Right forelimb (tissue), 1 donor: ENCODE data around the gene PPL.

ENCODE experiments used
- DNase-seq: peaks from one replicate; pipeline ENCODE4 v3.0.0-alpha.2; 2018

Gene PPL

DNA sequence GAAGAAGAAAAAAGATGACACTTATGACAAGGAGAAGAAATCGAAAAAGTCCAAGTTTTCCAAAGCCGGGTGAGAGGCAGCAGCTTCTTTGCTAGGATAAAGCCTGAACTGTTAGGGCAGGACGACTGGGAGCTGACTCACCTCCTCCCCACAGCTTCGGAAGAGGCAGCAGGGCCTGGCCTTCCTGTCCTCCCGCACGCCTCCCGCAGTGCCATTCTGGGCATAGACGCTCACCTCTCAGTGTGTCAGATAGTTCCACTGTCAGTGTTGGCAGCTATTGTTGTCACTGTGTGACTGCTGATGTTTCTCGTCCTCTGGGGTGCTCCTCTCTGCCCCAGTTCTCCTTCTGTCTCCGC, 77.1 kb downstream of the PPL start:
- no peak for DNase-seq

DNA sequence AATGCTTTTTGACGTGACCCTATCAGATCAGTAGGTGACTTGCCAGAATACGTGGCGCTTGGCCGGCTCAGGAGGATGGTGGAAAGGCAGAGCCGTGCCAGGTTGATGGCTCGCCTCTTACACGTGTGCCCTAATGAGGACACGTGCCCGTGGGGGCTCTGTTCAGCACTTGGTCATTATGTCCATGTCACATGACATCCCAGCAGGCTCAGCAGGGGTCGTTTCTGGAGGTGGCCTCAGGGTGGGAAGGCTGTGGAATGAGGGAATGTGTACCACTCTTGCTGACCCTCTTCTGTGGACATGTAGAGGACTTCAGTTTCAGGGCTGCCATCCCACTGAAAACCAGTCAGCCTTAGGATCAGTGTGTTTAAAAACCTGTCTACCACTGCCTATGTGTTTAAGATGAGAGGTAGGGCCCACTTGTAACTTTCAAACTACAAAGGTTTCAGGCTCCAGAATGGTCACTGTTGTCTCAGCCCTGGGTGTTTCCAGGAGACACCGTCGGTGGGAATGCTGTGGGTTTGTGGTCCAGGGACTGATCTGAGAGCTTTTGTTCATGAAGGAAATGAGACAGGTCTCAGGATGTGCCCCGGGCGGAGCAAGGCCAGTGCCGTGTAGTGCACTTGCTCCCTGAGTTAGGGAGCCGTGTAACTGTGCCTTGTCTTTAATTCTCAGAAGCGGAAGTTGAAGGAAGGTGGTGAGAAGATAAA, 77.6 kb downstream of the PPL start:
- no peak for DNase-seq

DNA sequence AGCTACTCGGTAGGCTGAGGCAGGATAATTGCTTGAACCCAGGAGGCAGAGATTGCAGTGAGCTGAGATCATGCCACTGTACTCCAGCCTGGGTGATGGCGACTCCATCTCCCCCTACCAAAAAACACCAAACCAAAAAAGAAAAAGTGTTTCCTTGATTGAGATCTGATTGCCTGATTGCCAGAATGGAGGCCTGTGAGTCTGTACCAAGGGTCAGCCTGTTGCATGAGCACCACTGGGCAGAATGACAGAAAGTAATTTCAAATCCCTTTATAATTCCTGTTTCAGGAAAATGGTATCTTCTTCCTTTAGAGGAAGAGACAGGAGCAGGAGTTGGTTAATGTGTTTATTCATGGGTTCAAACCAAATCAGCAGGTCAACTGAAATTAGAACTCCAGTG, 81.1 kb downstream of the PPL start:
- no peak for DNase-seq

DNA sequence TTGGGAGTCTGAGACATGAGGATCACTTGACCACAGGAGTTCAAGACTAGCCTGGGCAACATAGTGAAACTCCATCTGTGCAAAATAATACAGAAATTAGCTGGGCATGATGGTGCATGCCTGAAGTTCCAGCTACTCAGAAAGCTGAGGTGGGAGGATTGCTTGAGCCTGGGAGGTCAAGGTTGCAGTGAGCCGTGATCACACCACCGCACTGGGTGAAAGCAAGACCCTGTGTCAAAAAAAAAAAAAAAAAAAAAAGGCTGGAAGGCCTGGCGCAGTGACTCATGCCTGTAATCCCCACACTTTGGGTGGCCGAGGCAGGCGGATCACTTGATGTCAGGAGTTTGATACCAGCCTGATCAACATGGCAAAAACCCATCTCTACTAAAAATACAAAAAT, 81.6 kb downstream of the PPL start:
- no peak for DNase-seq

DNA sequence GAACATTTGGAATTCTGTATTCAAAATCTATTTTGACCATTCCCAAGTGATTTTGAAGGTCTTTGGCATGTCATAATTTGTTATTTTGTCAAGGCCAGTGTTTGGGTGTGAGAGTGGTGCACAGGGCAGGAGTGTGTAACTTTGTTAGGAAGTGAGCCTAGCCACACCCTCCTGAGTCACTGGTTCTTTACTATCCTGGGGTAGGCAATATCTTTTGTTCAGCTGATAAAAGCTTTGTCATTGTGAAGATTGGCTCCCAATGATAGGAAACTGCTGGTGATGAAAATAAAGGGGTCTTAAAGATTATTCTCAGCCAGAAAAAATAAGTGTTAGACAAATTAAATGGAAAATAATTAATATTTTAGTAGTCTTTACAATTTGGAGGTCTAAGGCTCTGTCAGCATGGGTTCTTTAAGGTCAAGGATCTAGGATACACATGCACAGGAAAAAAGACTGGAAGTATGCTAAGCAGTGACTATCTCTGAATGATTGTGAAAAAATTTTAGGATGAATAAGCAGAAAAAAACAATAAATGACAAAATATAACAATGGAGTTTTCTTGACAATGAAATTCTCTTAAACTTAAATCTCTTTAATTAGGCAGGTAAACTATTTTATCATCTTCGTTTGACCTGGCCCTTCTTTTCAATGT, 84.6 kb downstream of the PPL start:
- no peak for DNase-seq

DNA sequence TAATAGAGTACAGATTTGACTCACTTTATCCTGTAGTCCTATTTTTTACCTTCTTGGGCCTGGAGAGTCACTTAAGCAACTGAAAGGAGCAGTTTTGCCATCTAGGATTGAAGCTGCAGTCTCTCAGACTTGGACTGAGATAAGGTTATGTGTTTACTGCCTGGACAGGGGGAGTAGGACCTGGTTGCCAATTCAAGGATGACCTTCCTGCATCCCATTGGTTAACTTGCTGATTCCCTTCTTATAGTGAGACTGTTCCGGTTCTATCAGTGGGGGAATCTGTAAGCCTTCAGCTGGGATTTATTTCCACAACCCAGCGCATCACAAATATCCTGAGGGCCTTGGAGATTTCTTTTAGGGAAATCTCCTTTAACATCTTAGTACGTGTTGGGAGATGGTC, 86.7 kb downstream of the PPL start:
- no peak for DNase-seq

DNA sequence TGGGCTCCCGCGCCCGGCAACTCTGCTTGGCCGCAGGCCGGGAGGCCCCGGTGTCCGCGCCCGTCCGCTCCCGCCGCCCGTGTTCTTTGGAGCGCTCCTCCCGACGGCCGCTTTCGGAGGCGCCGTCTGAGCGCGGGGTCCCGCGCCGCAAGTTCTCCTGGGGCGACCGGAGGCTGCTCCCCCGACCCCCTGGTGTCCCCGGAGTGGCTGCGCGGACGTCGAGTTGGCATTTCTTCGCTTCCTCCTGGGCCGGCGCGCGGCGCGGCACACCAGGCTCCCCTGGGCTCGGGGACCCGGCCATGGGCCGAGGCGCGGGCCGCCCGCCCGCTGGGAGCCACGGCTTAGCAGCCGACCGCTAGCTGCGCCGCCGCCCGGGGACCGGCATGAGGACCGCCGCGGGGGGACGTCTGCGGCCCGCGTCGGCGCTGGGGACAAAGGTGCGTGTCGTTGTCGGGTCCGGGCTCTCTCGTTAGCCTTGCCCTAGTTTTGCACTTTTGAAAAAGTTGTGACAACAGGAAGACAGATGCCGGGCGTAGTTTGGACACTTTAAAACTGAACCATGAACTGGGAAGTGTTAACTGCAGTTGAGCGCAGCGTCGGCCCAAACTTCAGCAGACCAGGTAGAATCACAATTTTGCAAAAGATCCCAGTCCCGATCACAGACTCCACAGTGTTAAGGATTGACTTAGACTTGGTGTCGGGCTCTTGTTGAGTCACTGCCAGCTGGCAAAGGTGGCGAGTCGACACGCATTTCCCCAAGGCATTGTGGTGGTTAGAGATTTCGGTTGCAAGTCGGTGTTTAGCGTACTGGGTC, 89.0 kb downstream of the PPL start:
- peak; percentile 54 for DNase-seq

DNA sequence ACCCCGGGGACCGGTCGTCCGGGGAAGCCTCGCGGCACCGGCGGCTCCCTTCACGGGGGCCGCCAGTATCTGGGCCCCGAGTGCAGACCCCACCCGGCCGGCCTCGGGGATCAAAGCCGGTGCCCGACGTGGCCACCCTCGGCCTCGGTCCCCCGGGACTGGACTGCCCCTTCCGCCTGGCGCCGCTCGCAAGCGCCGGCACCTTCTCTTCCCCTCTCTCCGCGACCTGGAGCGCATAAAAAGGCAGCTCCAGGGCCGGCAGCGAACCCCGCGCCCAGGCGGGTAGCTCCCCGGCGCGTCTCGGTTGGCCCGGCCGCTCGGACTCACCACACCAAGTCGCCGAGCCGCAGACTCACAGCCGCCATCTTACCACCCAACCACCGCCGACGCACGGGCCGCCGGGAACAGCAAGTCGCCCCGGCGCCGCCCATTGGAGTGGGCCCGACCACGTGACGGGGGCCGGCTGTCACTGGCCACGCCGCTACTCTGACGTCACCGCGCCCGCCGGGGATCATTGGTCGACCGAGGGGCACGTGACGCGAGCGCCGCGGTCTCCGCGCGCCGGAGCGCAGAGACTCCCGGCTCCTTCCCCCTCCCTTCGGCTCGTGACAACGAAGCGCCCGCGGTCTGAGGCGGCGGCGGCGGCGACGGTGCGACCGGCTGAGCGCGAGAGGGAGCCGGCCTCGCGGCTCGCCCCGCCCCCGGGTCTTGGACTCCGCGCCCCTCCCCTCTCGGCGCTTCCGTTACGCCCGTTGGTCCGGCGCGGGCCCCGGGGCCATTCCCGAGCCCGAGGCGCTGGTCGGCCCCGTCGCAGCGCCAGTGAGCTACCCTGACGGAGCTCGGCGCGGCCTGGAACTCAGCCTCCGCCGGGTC, 89.8 kb downstream of the PPL start, which contains the start of the genes GLYR1 and UBN1:
TSS of gene GLYR1 (minus strand) at position 388 of the 873 bp plus-strand sequence. CDS start at position 365, 23 bp downstream.
TSS of gene UBN1 (plus strand) at position 581 of the 873 bp plus-strand sequence. CDS start 5,437 bp downstream, outside the sequence.
- peak; percentile 100 for DNase-seq

DNA sequence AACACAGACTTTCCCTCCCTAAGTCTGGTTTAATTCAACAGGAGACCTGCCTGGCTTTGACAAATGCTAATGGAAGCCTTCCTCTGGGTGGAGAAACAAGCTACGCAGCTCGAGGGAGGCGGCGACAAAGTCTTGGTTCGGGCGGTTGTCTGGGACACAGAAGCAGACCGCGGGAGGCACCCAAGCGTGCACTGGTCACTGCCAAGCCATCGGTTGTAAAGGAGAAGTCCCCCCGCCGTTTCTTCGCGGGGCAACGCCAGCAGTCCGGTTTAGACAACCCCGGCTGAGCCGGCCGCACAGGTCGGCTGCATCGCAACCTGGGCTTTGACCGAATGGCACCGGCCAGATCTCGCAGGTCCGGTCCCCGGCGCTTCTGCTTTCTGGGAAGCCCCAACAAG, 90.4 kb downstream of the PPL start:
- peak; percentile 60 for DNase-seq

DNA sequence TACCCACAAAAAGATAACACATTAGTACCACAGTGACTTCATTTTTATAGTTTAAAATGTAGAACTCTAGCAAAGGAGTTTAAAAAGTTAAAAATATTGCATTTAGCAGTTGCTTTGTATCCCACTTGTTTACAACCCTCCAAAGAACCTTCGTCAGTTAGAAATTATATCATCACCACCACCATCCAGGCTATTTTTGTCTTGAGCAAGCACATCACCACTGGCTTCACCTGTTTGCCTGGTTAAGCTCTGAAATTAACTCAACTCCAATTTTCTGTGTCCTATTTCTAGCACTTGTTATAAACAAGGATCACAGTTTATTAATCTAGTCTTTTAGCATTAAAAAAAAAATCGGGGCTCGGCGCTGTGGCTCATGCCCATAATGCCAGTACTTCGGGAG, 96.0 kb downstream of the PPL start:
- DNase-seq, result no peak

DNA sequence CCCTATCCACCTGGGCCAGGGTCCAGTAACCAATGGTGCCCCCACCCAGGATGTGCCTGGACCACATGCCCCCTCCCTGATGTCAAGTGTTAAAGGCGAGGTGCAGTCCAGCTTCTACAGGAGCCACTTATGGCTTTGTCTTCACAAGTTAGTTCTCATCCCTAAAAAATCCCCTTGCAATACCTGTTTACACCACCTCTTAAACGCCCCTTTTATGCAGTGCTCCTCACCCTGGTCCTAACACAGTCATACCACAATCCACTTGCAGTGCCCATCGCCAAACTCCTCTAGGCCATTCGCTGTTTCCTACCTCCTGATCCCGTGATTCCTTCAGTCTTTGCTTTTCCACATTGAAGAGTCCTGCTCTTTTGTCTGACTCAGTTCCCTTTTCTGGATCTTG, 97.0 kb downstream of the PPL start:
- DNase-seq, result no peak

DNA sequence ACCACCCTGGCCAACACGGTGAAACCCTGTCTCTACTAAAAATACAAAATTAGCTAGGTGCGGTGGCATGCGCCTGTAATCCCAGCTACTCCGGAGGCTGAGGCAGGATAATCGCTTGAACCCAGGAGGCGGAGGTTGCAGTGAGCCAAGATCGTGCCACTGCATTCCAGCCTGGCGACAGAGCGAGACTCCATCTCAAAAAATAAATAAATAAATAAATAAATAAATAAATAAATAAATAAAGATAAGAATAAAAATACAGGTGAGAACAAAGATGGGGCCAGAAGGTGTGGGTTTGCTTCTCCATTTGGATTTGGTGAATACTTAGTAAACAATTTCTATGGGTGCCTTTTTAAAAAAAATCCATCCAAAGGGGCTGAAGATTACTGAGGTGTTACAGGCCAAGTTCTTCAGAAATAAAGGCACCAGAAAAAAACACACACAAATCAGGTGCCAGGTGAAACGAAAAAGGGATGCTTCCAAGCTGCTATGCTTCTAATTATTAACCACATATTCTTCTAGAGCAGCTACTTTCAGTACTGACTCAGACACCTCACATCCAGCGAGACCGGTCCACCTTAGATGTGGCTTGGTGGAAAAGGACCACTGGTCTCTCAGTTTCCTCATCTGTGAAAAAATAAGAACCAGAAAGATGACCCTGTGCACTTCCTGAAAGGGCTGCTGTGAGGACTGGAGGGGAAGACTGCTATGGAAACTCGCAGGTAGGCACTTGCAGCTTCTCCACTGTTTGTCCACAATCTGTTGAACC, 99.0 kb downstream of the PPL start:
- no peak for DNase-seq

DNA sequence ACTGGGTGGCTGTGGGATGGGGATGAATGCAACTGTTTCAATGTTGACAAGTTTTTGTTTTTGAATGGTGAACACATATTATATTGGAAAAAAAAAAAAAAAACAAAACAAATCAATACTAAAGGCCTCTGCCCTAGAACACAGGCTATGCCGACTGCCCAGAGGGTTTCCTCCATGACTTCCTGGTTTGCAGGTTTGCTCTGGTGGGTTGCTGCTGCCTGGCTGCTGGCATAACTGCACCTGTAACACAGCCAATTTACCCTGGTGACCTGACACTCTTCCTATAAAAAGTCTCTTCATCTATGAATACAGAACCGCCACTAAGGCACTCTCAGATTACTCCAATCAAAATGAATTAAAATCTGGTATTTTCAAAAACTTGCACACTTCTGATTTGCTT, 100.2 kb downstream of the PPL start:
- no peak for DNase-seq

DNA sequence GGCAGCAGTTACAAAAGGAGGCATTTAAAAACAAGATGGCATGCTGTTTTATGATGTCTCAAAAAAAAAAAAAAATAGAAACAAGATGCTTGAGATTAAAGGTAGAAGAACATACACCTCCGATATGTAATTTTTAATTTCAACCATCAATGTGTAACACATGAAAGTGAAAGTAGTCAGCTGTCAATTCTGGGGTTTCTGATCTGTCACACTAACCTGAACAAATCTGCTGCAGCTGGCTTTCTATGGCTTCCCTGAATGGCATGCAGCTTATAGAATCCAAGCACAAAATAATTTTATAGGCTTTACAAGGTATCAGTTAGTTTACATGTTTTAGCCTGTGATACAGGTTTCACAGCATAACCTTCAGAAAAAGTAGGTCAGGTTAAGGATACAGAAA, 103.4 kb downstream of the PPL start:
- DNase-seq, result no peak

DNA sequence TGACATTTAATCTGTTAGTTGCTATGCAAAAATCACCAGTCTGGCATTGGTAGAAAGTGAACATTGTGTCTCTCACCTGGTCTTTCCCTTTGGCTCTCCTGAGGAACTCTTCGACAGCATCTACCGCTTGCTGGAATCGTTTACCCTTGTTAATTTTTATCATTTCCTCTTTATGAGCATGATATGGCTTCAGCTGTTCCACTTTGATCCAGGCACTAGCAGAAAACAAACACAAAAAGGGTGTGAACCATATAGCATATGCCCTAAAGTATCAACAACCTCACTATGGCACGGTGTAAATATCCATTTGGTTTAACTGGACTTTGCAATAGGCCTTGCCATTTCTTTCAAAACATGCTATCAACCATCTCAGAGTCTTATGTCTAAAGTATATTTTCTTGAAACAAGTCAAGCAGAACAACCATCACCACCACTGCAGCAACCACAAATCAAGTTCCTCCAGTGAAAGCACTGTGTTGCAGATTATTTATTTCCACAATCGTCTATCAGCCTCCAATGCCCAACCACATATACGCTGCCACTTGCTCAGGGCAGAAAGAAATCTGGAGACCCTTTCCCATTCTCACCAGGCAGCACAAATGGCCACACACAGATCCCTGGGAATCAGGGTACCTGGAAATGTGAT, 104.1 kb downstream of the PPL start:
- DNase-seq, result no peak
